Sigmoid colon (tissue), 7 donors: ENCODE results near the gene ZNF281. TPM values are rescaled to one million over a fixed set of nuclear protein-coding genes. Genes with fewer than 3 reads are reported as not detected.

ENCODE experiments used
- DNase-seq: peaks from one replicate; pipeline ENCODE4 v3.0.0-alpha.2; 2019
- H3K27ac ChIP-seq, 4 donors: fragments of 200-600 bp; sonication (generic); one replicate each; pipeline ENCODE4 v1.5.1; 2016 to 2019; ENCODE audit warnings: mild to moderate bottlenecking in 1 of 4
- H3K27me3 ChIP-seq, 3 donors: fragments of 200-600 bp; sonication (generic); one replicate each; pipeline ENCODE4 v1.5.1; 2019; ENCODE audit warnings: mild to moderate bottlenecking in 1 of 3
- H3K36me3 ChIP-seq, 4 donors: fragments of 200-600 bp; sonication (generic); one replicate each; pipeline ENCODE4 v1.5.1; 2016 to 2019
- H3K4me1 ChIP-seq, 4 donors: fragments of 200-600 bp; sonication (generic); one replicate each; pipeline ENCODE4 v1.5.1; 2017 to 2019
- H3K4me3 ChIP-seq, 4 donors: fragments of 200-600 bp; sonication (generic); one replicate each; pipeline ENCODE4 v1.5.1; 2017 to 2019; ENCODE audit warnings: mild to moderate bottlenecking in 2 of 4, moderate library complexity in 1 of 4
- H3K9me3 ChIP-seq, 4 donors: fragments of 200-600 bp in 3 of 4; sonication (generic) in 3 of 4; one replicate each; pipeline versions ENCODE4 v1.5.1 to v1.6.1; 2013 to 2019
- EP300 ChIP-seq, 4 donors: sonication (generic); formaldehyde crosslinking; IDR thresholded peaks; one replicate each; pipeline ENCODE4 v1.6.1; 2017; ENCODE audit warnings: antibody characterized with exemption in 4 of 4
- POLR2A ChIP-seq, 2 donors: fragments of 450-650 bp; IDR thresholded peaks; one replicate each; pipeline ENCODE4 v1.6.1; 2016; ENCODE audit warnings: antibody characterized with exemption in 2 of 2, mild to moderate bottlenecking in 2 of 2, moderate library complexity in 2 of 2
- POLR2AphosphoS5 ChIP-seq, 4 donors: sonication (generic); formaldehyde crosslinking; IDR thresholded peaks; one replicate each; pipeline ENCODE4 v1.6.1; 2017; ENCODE audit warnings: antibody characterized with exemption in 4 of 4
- WGBS, 2 donors: extraction: QIAGEN DNeasy Blood & Tissue Kit; methylation state at CpG; one replicate each; pipeline ENCODE4 v1.1.7; 2013; 5-methylcytosine and 5-hydroxymethylcytosine counted together
- intact Hi-C: fragments of 100-400 bp; cut with DNase I; formaldehyde crosslinking; loops from one replicate; pipeline ENCODE4 v1.15.1; 2023
- polyA plus RNA-seq, 3 donors: library from polyadenylated mRNA; stranded (reverse); fragments of 200-250 nt; gene quantifications; one replicate each; pipeline ENCODE4 v1.2.3, GENCODE V29; 2013
- total RNA-seq, 4 donors: library from RNA; depleted of rRNA; stranded (reverse); fragments of >200 nt; gene quantifications; one replicate each; pipeline ENCODE4 v1.1.0, GENCODE V29; 2016
- TF ChIP-seq, protein P1 (sequence below), 4 experiments: fragments of 450-650 bp in 3 of 4; fragments of 200-600 bp in 1 of 4; IDR thresholded peaks; one replicate each; pipeline ENCODE4 v1.5.1; 2016 to 2019; ENCODE audit warnings: antibody characterized with exemption in 4 of 4, mild to moderate bottlenecking in 3 of 4, moderate library complexity in 2 of 4
- donor health status: healthy with polysubstance abuse.
- donor health status: Bipolar disorder and iron deficiency.
- donor health status: healthy.

The ZNF281 gene
- total and polyA plus RNA-seq, 7 donors: 2.1 to 16.4 (median 13.2) TPM

- WGBS, 2 donors: 89 to 94% methylated on average over 6 of the region's 6 CpGs
- no peaks in the 10 kb centered on the region for H3K36me3 ChIP-seq
- H3K4me3 ChIP-seq: no peak overlapping the region
- no peak for DNase-seq
- intact Hi-C loops: no loop called here
- H3K4me1 ChIP-seq: no peaks in the 10 kb centered on the region
- H3K9me3 ChIP-seq: no peaks in the 10 kb centered on the region
- no peaks in the 10 kb centered on the region for H3K27me3 ChIP-seq
- TF ChIP-seq POLR2A (IDR thresholded peaks at IDR 0.05) (no peak), POLR2AphosphoS5 (IDR thresholded peaks at IDR 0.05) (no peak), EP300 (IDR thresholded peaks at IDR 0.05) (no peak)
- TF ChIP-seq, protein P1, sequence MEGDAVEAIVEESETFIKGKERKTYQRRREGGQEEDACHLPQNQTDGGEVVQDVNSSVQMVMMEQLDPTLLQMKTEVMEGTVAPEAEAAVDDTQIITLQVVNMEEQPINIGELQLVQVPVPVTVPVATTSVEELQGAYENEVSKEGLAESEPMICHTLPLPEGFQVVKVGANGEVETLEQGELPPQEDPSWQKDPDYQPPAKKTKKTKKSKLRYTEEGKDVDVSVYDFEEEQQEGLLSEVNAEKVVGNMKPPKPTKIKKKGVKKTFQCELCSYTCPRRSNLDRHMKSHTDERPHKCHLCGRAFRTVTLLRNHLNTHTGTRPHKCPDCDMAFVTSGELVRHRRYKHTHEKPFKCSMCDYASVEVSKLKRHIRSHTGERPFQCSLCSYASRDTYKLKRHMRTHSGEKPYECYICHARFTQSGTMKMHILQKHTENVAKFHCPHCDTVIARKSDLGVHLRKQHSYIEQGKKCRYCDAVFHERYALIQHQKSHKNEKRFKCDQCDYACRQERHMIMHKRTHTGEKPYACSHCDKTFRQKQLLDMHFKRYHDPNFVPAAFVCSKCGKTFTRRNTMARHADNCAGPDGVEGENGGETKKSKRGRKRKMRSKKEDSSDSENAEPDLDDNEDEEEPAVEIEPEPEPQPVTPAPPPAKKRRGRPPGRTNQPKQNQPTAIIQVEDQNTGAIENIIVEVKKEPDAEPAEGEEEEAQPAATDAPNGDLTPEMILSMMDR (IDR thresholded peaks at IDR 0.05): no peak
- no peak overlapping the region for H3K27ac ChIP-seq
Measured at GRCh38 chr1:200423235-200423634, 13.4 kb upstream of the ZNF281 start.

GRCh38 chr1:200422211-200422610 lies 12.4 kb upstream of the ZNF281 start:
- 95 to 97% methylated on average over 3 of the region's 3 CpGs for WGBS, 2 donors
- Histone ChIP-seq H3K27ac (no peak overlapping the region), H3K4me1 (peaks cover 0 to under 1% (median 0%) of the 10 kb centered on the region in 4 donors), H3K4me3 (no peak overlapping the region), H3K9me3 (no peaks in the 10 kb centered on the region), H3K36me3 (no peaks in the 10 kb centered on the region), H3K27me3 (no peaks in the 10 kb centered on the region)
- TF ChIP-seq, protein P1 (IDR thresholded peaks at IDR 0.05): no peak
- TF ChIP-seq POLR2AphosphoS5 (IDR thresholded peaks at IDR 0.05) (no peak), EP300 (IDR thresholded peaks at IDR 0.05) (no peak), POLR2A (IDR thresholded peaks at IDR 0.05) (no peak)
- intact Hi-C loops: no loop called here
- DNase-seq: no peak

DNA sequence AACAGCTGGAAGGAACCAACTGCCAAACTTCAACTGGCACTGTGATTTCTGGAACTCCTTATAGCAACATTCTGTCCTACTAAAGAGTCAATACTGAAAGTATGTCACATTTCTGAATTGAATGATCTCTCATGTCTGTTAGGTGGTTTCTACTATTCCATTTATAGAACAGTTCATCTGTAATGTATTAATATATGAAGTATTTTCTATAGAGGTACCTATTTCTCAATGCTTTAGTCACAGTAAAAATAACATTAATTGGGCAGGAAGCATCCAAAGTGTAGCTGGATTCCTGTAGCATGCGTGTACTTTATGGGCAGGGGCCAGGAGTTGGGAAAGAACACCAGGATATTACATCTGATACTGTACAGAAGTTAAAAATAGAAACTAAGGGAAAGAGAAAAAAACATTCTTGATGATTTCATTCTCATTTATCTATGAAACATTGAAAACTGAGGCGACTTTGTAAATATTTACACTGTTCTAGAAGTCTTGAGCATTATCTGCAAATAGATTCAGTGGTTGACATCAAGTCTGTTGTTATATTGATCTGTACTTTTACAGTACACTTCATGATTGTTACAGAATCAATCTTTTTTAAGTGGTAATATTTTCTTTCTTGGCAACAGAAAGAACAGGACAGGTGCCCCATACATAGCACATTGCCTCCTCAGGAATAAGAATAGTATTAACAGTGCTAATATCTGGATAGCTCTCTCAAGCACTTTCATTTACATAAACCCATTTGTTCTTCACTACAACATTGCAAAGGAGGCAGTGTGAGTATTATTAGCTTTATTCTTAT lies 6.2 kb upstream of the ZNF281 start:
- Histone ChIP-seq H3K9me3 (no peaks in the 10 kb centered on the region), H3K4me3 (no peak overlapping the region), H3K4me1 (peaks cover 0 to 16% (median 14%) of the 10 kb centered on the region in 4 donors), H3K36me3 (no peaks in the 10 kb centered on the region), H3K27me3 (no peaks in the 10 kb centered on the region), H3K27ac (peak overlapping the region; percentile 53 to 78 (median 74))
- intact Hi-C loops: no loop called here
- peak; percentile 91 for DNase-seq
- 18 to 46% methylated on average over 2 of the region's 2 CpGs for WGBS, 2 donors
- peak in 1 of 4 donors; percentile 49 for TF ChIP-seq EP300 (IDR thresholded peaks at IDR 0.05)
- TF ChIP-seq, protein P1 (IDR thresholded peaks at IDR 0.05): no peak
- no peak for TF ChIP-seq POLR2A (IDR thresholded peaks at IDR 0.05)
- TF ChIP-seq POLR2AphosphoS5 (IDR thresholded peaks at IDR 0.05): peak; percentile 53 to 82 (median 66)

GRCh38 chr1:200415227-200415626 lies 5.4 kb upstream of the ZNF281 start:
- WGBS, 2 donors: 78 to 83% methylated on average over 1 of the region's 1 CpG
- TF ChIP-seq, protein P1 (IDR thresholded peaks at IDR 0.05): no peak
- TF ChIP-seq POLR2AphosphoS5 (IDR thresholded peaks at IDR 0.05): no peak
- TF ChIP-seq POLR2A (IDR thresholded peaks at IDR 0.05): no peak
- TF ChIP-seq EP300 (IDR thresholded peaks at IDR 0.05): no peak
- H3K4me1 ChIP-seq: peaks cover 0 to 22% (median 15%) of the 10 kb centered on the region in 4 donors
- peak overlapping the region; percentile 53 to 78 (median 68) for H3K27ac ChIP-seq
- no peak for DNase-seq
- H3K4me3 ChIP-seq: no peak overlapping the region
- no peaks in the 10 kb centered on the region for H3K36me3 ChIP-seq
- H3K27me3 ChIP-seq: no peaks in the 10 kb centered on the region
- H3K9me3 ChIP-seq: no peaks in the 10 kb centered on the region
- intact Hi-C loops: no loop called here
